Uterus (tissue), 2 donors: ENCODE results near the gene LMAN2.

ENCODE experiments used
- POLR2A ChIP-seq, 2 donors: fragments of 450-650 bp; IDR thresholded peaks; one replicate each; pipeline ENCODE4 v1.6.1; 2016; ENCODE audit warnings: antibody characterized with exemption in 2 of 2, mild to moderate bottlenecking in 1 of 2, moderate library complexity in 1 of 2
- TF ChIP-seq, protein P1 (sequence below), 4 experiments: fragments of 200-600 bp in 2 of 4; fragments of 450-650 bp in 2 of 4; sonication (generic) in 2 of 4; IDR thresholded peaks; one replicate each; pipeline ENCODE4 v1.5.1; 2016 to 2019; ENCODE audit warnings: antibody characterized with exemption in 4 of 4, mild to moderate bottlenecking in 2 of 4, moderate library complexity in 1 of 4

GRCh38 chr5:177368869-177369644, 17.6 kb upstream of the LMAN2 start:
- TF ChIP-seq, protein P1, sequence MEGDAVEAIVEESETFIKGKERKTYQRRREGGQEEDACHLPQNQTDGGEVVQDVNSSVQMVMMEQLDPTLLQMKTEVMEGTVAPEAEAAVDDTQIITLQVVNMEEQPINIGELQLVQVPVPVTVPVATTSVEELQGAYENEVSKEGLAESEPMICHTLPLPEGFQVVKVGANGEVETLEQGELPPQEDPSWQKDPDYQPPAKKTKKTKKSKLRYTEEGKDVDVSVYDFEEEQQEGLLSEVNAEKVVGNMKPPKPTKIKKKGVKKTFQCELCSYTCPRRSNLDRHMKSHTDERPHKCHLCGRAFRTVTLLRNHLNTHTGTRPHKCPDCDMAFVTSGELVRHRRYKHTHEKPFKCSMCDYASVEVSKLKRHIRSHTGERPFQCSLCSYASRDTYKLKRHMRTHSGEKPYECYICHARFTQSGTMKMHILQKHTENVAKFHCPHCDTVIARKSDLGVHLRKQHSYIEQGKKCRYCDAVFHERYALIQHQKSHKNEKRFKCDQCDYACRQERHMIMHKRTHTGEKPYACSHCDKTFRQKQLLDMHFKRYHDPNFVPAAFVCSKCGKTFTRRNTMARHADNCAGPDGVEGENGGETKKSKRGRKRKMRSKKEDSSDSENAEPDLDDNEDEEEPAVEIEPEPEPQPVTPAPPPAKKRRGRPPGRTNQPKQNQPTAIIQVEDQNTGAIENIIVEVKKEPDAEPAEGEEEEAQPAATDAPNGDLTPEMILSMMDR (IDR thresholded peaks at IDR 0.05) = peak; percentile 16 to 63 (median 32)
- no peak for TF ChIP-seq POLR2A (IDR thresholded peaks at IDR 0.05)
